HG03520 (cell line): ENCODE measurements around the gene ATP6V0C.

Experiments used
- ATAC-seq: cut with Tn5 transposase; IDR thresholded peaks from one replicate; pipeline ENCODE4 v1.9.1; 2021; ENCODE audit warnings: mild to moderate bottlenecking, moderate library complexity; ENCODE audit not compliant: unreplicated experiment

Gene ATP6V0C

DNA sequence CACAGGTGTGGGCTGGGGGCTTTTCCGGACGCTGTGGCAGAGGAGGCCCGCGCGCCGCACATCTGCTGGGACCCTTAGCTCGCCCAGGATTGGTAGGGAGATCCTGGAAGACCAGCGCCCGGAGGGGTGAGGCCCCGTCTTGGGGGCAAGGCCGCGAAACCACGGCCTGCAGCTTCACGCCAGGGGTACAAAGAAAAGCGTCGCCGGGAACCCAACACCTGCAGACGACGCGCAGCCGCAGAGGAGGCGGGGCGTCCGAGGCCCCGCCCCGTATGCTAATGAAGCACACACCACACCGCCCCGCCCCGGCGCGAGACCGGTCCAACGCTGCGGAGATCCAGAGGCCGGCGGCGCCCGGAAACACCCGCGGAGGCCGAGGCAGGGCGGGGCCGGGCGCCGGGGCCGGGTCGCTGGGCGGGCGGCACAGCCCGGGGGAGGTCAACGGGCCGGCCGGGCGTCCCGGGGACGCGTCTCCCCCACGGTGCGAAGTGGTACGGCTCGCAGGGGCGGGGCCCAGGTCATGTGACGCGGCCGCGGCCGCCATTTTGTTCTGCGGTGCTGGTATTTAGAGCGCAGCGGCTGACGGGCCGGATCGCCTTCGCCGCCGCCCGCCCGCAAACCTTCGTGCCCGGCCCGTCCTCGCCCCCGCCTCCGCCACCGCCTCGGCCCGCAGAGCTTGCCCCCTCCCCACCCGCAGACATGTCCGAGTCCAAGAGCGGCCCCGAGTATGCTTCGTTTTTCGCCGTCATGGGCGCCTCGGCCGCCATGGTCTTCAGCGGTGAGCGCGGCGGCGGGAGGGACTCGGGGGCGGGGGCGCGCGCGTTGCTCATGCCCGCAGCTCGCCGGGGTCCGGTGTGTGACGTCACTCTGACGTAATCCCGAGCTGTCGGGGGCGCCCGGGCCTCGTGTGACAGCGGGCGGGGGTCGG, at the start of gene ATP6V0C:
Gene ATP6V0C, plus strand, starts transcription at position 548 of the 928 bp plus-strand sequence. Its CDS starts 152 bp downstream, at position 700.
- peak; percentile 65 for ATAC-seq

DNA sequence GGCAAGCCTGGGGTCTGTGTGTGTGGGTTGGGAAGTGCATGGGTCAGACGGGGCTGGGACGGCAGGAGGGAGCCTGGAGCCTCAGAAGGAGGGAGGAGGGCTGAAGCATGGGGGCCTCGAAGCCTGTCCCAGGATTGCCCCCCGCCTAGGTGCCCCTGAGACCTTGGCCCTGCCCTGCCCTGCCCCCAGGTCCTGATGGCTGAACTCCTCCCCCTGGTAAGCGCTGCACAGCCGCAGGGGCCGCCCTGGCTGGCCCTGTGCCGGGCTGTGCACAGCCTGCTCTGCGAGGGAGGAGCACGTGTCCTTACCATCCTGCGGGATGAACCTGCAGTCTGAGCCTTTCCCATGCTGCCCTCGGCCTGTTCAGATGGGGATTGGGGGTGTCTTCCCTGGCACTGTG, 49.4 kb upstream of the ATP6V0C start:
- ATAC-seq, result no peak

DNA sequence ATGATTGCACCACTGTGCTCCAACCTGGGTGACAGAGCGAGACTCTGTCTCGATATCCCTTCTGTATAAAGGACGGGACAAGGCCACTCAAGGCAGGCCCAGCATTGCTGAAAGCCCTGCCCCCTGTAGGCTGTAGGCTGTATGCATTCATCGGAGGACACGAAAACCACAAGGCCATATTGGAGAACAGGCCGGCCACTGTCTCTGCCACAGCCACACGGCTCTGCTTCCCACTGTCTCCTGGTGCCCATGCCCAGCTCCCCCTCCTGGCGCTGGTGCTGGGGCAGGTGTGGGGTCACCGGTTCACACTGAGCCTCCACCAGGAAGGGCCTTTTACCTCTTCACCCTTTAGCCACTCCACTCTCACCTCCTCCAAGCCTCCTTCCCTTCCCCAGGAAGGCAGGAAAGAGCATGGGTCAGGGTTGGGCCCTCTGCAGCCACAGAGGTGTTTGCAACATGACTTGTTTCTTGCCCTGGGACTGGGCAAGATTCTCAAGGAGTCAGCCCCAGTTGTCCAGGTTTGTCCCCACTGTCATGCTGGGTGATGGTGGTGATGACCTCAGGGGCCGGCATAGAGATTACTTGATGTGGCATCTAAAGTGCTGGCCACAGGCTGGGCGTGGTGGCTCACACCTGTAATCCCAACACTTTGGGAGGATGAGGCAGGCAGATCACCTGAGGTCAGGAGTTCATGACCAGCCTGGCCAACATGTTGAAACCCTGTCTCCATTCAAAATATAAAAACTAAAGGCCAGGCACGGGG, 47.9 kb upstream of the ATP6V0C start:
- ATAC-seq, result no peak

DNA sequence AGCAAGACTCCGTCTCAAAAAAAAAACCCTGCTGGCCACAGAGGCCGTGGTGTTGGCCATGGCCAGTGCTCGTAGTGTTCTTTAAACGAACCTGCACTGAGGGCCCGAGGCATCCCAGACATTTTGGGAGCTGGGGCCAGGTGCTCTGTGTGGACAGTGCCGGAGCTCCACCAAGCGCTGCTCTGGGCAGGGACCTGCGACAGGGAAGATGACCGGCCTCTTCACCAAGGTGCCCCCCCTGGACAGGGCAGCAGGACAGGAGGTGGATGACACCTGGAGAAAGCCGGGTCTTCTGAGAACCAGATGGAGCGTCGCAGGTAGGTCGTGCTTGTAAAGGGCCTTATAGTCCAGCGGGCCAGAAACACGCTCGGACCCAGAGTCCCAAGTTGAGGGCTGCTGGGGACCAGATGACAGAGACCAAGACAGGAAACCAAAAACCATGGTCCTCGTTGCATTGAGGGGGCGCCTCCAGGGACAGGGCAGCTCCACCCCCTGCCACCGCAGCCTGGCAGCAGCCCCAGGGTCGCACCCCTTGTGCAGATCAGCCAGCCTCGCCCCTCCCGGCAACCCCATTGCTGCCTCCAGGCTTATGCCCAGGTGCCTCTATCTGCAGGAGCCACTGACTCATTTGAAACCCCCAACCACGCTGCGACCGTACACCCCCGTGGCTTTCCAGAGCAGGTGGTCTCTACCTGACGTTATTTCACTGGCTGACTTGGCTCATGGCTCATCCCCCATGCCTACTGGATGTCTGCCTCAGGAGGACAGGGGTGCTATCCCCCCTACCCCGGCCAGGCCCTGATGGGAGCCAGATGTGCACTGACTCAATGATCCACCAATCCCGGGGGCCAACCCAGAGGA, 46.9 kb upstream of the ATP6V0C start:
- ATAC-seq, result no peak

DNA sequence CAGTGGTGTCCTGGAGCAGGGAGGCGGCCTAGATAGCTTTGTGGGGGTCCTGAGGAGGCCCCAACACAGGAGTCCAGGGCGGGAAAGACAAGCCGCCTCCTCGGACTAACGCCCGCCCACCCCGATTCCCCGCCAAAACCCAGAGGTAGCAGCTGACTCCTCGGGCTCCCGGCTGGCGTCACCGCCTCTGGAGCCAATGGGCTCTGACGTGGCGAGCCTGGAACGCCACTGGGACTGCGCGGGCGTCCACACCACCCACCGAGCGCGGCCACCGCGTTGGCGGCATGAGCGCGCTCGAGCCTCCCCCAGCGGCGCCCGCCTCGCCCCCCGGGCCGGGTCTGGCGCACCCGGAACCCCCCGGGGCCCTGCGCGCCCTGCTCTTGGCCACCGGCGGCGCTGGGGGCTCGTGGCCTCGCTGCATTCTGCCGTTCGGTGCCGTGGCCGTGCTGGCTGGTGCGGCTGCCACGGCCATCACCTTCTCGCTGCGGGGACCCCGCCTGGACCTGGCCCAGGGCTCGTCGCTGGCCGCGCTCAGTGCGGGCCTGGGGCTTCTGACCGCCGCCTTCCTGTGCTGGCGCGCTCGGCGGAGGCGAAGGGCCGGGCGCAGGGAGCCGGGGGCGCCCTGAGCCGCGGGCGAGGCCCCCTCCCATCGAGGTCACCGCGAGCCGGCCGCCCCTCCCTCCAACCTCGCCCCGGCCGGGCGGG, 46.1 kb upstream of the ATP6V0C start:
- ATAC-seq, result no peak

DNA sequence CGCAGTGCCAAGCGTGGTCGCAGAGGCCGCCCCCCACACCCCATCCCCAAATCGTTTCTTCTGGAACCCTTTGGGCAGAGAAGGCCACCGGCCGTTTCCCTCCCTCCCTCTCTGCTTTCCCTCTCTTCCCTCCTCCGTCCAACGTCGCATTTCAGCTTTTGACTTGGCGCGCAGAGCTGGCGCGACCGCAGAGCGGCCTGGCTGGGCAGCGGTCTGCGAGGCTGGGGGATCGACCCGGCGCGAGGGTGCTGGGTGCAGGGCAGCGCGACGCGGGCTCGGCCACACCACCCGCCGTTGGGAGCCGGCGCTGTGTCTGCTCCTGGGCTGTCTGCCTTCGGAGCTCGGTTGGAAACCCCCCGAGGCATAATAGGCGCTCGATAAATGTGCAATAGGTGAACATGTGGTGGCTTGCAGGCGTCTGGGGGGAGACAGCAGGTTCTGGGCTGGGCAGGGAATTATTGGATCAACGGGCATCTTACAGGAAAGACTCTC, 45.5 kb upstream of the ATP6V0C start:
- ATAC-seq, result no peak

DNA sequence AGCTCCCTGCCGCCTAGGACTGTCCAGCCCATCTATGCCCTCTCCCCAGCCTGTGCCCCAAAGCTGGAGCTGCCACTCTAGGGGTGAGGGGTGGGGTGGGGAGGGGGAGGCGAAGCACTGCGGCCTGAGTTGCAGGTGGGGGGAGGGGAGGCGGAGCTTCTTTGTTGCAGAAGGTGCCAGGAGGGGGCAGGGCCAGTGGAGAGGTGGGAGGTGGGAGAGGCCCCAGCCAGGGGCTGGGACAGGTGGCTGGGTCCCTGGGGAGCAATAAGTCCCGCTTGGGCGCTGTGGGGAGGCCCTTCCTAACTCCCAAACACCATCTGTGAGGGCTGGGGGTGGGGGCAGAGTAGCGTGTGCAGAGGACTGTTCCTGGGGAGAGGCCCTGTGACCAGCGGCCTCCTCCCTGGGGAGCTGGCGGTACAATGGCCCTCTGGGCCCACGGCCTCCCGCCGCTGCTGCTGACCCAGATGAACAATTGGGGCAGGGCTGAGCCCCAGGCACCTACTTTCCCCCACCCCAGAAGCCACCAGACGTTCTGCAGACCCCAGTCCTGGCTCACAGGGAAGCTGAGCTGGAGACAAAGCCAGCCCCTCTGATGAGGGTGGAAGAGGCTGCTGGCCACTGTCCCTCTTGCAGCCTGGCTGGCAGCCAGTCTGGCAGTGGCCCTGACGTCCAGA, 44.9 kb upstream of the ATP6V0C start:
- ATAC-seq, result no peak

DNA sequence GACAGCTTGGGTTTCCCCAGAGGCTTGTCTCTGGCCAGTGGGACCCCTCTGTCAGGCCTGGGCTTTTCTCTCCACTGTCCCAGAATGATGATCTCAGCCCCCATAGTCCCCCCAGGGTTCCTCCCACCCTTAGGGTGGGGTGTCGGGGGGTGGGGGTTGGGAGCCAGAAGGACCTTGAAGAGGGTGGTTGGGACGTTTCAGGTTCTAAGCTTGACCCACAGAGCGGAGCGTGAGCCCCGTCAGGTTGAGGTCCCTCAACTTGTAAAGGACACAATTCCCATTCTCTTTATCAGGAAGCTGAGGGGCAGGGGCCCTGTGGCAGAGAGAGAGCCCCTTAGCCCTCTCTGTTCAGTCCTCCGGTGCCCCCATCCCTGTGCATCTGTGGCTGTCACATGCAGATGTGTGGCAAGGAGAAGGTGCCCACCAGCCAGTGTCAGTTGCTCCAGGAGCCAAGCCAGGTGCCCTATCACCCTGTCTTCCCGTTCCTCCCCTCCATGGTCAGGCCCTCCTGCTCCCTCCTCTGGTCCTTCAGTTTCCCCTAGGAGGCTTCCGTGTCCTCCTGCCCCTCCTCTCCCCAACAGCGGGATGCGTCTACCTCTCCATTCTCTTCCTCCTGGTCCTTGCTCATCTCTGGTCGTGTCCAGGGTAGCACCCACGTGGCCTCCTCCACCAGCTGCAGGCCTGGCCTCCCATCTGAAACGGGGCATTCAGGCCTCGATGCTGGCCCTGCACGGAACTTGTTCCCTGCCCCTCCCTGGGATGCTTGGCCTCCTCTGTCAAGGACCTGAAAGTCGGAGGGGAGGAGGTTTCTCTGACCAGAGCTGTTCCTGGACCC, 44.1 kb upstream of the ATP6V0C start:
- ATAC-seq, result no peak

DNA sequence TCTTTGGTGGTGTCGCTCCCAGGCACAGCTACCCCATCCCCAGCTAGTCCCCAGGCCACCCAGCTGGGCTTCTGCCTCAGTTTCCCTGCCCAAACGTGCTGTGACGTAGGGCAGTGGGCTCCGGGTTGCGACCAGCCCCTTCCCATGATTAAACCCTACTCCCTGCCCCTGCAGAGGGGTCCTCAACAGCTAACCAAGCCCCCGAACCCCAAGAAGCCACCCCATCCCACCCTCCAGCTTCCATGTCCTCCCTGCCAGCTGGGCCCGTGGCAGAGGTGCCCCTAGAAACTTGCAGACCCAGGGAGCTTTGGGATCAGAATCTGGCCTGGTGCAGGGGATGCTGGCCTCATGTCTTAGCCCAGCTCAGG, 43.5 kb upstream of the ATP6V0C start:
- no peak for ATAC-seq

DNA sequence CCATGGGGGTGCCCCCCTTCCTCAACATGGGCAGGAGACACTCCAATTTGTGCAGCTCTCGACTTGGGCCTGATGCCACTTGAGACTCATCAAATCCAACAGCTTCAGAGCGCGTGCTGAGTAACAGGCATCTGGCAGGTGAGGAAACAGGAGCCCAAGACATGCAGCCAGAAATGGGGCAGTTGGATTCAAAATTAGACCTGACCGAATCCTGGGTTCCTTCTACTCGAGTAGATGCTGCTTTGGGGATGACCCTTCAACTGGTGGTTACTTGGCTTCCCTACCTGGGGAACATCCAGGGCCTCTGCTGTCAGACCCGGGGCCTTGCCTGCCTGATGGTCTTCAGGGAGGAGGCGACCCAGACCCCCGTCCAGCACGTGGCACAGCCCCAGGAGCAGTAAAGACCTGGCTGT, 43.1 kb upstream of the ATP6V0C start:
- ATAC-seq, result no peak

DNA sequence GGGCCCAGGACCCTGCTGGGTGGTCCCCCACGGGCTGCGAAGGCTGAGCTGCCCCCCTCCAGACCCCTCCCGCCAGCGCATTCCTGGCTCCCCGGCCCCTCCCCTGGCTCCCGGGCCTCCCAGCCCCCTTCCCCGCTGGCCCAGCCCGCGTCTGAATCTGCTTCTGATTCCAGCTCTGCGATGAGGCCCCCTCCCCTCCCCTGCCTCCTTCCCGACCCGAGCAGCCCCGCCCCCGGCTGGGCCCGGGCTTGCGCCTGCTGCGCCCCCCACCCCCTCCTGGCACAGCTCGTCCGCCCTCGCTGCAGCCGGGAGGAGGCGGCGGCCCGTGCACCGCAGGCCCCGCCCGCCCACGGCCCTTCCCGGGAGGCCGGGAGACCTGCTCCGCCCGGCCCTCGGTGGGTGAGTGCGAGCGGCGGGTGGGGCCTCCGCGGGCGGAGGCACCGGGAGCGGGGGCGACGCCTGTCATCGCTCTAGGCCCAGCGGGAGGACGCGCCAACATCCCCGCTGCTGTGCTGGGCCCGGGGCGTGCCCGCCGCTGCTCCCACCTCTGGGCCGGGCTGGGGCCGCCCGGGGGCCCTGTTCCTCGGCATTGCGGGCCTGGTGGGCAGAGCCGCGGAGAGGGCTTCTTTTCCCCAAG, 42.6 kb upstream of the ATP6V0C start, which contains the start of gene NTN3:
Gene NTN3, plus strand, starts transcription at position 282 of the 637 bp plus-strand sequence. CDS start 405 bp downstream, outside the sequence.
- ATAC-seq, result no peak

DNA sequence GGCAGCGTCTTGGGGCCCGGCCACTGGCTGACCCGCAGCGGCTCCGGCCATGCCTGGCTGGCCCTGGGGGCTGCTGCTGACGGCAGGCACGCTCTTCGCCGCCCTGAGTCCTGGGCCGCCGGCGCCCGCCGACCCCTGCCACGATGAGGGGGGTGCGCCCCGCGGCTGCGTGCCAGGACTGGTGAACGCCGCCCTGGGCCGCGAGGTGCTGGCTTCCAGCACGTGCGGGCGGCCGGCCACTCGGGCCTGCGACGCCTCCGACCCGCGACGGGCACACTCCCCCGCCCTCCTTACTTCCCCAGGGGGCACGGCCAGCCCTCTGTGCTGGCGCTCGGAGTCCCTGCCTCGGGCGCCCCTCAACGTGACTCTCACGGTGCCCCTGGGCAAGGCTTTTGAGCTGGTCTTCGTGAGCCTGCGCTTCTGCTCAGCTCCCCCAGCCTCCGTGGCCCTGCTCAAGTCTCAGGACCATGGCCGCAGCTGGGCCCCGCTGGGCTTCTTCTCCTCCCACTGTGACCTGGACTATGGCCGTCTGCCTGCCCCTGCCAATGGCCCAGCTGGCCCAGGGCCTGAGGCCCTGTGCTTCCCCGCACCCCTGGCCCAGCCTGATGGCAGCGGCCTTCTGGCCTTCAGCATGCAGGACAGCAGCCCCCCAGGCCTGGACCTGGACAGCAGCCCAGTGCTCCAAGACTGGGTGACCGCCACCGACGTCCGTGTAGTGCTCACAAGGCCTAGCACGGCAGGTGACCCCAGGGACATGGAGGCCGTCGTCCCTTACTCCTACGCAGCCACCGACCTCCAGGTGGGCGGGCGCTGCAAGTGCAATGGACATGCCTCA, 41.9 kb upstream of the ATP6V0C start:
- no peak for ATAC-seq

DNA sequence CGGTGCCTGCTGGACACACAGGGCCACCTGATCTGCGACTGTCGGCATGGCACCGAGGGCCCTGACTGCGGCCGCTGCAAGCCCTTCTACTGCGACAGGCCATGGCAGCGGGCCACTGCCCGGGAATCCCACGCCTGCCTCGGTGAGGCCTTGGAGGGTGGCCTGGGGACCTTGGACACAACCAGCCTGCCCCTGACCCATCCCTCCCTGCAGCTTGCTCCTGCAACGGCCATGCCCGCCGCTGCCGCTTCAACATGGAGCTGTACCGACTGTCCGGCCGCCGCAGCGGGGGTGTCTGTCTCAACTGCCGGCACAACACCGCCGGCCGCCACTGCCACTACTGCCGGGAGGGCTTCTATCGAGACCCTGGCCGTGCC, 41.3 kb upstream of the ATP6V0C start:
- ATAC-seq, result no peak

DNA sequence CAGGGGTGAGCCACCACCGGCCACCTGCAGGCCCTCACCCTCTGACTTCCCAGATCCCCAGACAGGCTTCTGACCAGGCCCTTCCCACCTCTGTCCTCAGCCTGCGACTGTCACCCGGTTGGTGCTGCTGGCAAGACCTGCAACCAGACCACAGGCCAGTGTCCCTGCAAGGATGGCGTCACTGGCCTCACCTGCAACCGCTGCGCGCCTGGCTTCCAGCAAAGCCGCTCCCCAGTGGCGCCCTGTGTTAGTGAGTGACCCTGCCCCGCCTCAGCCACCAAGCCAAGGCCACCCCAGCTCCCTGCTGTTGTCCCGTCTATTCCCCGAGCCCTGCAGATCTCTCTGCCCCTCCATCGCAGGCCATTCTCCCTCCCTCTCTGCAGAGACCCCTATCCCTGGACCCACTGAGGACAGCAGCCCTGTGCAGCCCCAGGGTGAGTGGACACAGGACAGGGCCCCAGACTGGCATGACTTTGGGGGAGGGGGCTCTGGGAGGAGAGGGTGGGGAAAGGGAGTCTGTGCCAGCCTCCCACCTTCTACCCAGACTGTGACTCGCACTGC, 40.8 kb upstream of the ATP6V0C start:
- no peak for ATAC-seq

DNA sequence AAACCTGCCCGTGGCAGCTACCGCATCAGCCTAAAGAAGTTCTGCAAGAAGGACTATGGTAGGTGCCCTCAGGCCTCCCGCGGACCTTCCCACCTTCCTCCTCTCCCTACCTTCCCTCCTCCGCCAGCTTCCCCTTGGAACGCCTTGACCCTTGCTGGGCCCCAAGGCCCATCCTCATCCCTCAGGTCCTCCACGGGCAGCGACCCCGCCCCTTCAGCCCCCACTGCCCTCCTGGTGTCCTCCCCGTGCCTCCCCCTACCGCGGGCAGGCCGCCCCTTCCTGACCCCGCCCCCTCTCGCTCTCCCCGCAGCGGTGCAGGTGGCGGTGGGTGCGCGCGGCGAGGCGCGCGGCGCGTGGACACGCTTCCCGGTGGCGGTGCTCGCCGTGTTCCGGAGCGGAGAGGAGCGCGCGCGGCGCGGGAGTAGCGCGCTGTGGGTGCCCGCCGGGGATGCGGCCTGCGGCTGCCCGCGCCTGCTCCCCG, 40.3 kb upstream of the ATP6V0C start:
- no peak for ATAC-seq

DNA sequence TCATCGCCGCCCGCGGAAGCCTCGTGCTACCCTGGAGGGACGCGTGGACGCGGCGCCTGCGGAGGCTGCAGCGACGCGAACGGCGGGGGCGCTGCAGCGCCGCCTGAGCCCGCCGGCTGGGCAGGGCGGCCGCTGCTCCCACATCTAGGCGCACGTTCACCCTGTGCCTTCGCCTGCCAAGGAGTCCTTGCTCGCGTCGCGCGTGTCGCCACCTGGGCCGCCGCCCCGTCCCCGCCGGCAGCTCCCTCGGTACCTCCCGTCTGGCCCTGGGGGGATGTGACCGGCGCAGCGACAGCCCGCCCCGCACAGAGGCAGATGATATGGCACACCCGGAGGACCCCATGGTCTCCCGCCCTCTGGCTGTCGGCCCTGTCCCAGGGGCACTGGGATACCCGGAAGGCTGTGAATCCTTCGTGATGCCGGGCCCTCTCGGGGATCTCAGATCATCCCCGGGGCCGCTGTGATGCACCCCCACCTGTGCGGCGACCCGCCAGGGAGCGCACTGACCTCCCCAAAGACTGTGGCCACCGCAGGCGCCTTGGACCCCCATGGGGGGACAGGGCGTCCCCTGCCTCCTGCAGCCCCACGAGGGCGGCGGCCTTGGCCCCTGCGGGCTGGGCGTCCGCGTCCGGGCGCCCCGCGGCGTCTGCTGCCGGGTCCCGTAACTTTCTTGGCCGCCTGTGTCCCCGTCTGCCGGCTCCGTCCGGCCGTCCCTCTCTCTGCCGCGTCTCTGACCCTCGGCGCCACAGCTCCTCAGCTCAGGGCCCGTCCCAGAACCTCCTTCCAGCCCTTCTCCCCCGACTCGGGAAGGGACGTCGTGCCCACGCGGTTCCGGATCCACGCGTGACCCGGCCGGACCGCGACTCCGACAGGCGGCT, 39.5 kb upstream of the ATP6V0C start:
- no peak for ATAC-seq
